Muscle layer of colon (tissue), 2 donors: ENCODE data around the gene TFDP1.
"Not testable (repeated sequence)": the region's sequence is repeated elsewhere in the genome, so short reads cannot be mapped to it uniquely, and the experiment has no call there.

Source experiments
- H3K27ac ChIP-seq: one replicate; pipeline ENCODE4 v1.7.0; 2013; ENCODE audit warnings: low read depth, mild to moderate bottlenecking, low read length, moderate library complexity
- H3K27me3 ChIP-seq, 2 donors: one replicate each; pipeline ENCODE4 v1.7.0; 2013; ENCODE audit warnings: low read length in 2 of 2, mild to moderate bottlenecking in 2 of 2; ENCODE audit not compliant: insufficient read depth in 2 of 2, control insufficient read depth in 1 of 2
- H3K36me3 ChIP-seq: one replicate; pipeline ENCODE4 v1.7.0; 2013; ENCODE audit warnings: mild to moderate bottlenecking, low read length; ENCODE audit not compliant: insufficient read depth
- H3K4me1 ChIP-seq: one replicate; pipeline ENCODE4 v1.7.0; 2013; ENCODE audit warnings: mild to moderate bottlenecking, low read length; ENCODE audit not compliant: insufficient read depth
- H3K4me3 ChIP-seq, 2 donors: one replicate each; pipeline ENCODE4 v1.7.0; 2013; ENCODE audit warnings: low read length in 2 of 2, low read depth in 1 of 2, mild to moderate bottlenecking in 1 of 2, moderate library complexity in 1 of 2
- H3K9ac ChIP-seq: one replicate; pipeline ENCODE4 v1.7.0; 2013; ENCODE audit warnings: low read length
- H3K9me3 ChIP-seq: one replicate; pipeline ENCODE4 v1.7.0; 2013; ENCODE audit warnings: mild to moderate bottlenecking, low read length
- donor health status: abdominal sarcoma.
- donor health status: Adenocarcinoma of cecum.

TFDP1 gene

GRCh38 chr13:113592571-113592970, 8.0 kb downstream of the TFDP1 start:
- no peaks in the 10 kb centered on the region for H3K4me1 ChIP-seq
- no peaks in the 10 kb centered on the region for H3K27me3 ChIP-seq
- H3K27ac ChIP-seq, result no peak overlapping the region
- H3K4me3 ChIP-seq, result no peak overlapping the region
- H3K36me3 ChIP-seq, result peaks cover 7% of the 10 kb centered on the region
- H3K9ac ChIP-seq, result no peak overlapping the region
- no peaks in the 10 kb centered on the region for H3K9me3 ChIP-seq

GRCh38 chr13:113594066-113594821, 9.7 kb downstream of the TFDP1 start:
- not testable (repeated sequence) for H3K9ac ChIP-seq, H3K36me3 ChIP-seq, H3K4me1 ChIP-seq, H3K27ac ChIP-seq, H3K4me3 ChIP-seq, H3K9me3 ChIP-seq, H3K27me3 ChIP-seq

- no peak overlapping the region for H3K4me3 ChIP-seq
- H3K4me1 ChIP-seq, result no peaks in the 10 kb centered on the region
- H3K36me3 ChIP-seq, result peaks cover 7% of the 10 kb centered on the region
- H3K9me3 ChIP-seq, result no peaks in the 10 kb centered on the region
- H3K27ac ChIP-seq, result no peak overlapping the region
- no peak overlapping the region for H3K9ac ChIP-seq
- H3K27me3 ChIP-seq, result no peaks in the 10 kb centered on the region
These were observed 10.6 kb downstream of the TFDP1 start for GRCh38 chr13:113595131-113595530.

- Histone ChIP-seq H3K9ac (no peak overlapping the region), H3K27me3 (no peaks in the 10 kb centered on the region), H3K9me3 (no peaks in the 10 kb centered on the region), H3K4me3 (no peak overlapping the region), H3K4me1 (no peaks in the 10 kb centered on the region), H3K36me3 (peaks cover 10% of the 10 kb centered on the region), H3K27ac (no peak overlapping the region)
These were observed 12.0 kb downstream of the TFDP1 start for GRCh38 chr13:113596321-113597200.

GRCh38 chr13:113597391-113598080, 13.0 kb downstream of the TFDP1 start:
- Histone ChIP-seq H3K36me3 (peaks cover 10% of the 10 kb centered on the region), H3K27me3 (no peaks in the 10 kb centered on the region), H3K27ac (no peak overlapping the region), H3K9ac (no peak overlapping the region), H3K4me1 (no peaks in the 10 kb centered on the region), H3K9me3 (no peaks in the 10 kb centered on the region), H3K4me3 (no peak overlapping the region)

GRCh38 chr13:113598081-113598410, 13.5 kb downstream of the TFDP1 start:
- Histone ChIP-seq H3K36me3 (peaks cover 10% of the 10 kb centered on the region), H3K4me3 (no peak overlapping the region), H3K9ac (no peak overlapping the region), H3K4me1 (no peaks in the 10 kb centered on the region), H3K9me3 (no peaks in the 10 kb centered on the region), H3K27ac (no peak overlapping the region), H3K27me3 (no peaks in the 10 kb centered on the region)

GRCh38 chr13:113598481-113598880, 13.9 kb downstream of the TFDP1 start:
- Histone ChIP-seq H3K4me3 (no peak overlapping the region), H3K36me3 (peaks cover 10% of the 10 kb centered on the region), H3K9me3 (no peaks in the 10 kb centered on the region), H3K4me1 (no peaks in the 10 kb centered on the region), H3K27ac (no peak overlapping the region), H3K27me3 (no peaks in the 10 kb centered on the region), H3K9ac (no peak overlapping the region)

GRCh38 chr13:113599391-113599790, 14.8 kb downstream of the TFDP1 start:
- Histone ChIP-seq H3K4me1 (no peaks in the 10 kb centered on the region), H3K36me3 (peaks cover 10% of the 10 kb centered on the region), H3K27ac (no peak overlapping the region), H3K4me3 (no peak overlapping the region), H3K9me3 (no peaks in the 10 kb centered on the region), H3K27me3 (no peaks in the 10 kb centered on the region), H3K9ac (no peak overlapping the region)

- Histone ChIP-seq H3K36me3 (peaks cover 3% of the 10 kb centered on the region), H3K4me3 (no peak overlapping the region), H3K9me3 (no peaks in the 10 kb centered on the region), H3K27ac (no peak overlapping the region), H3K27me3 (no peaks in the 10 kb centered on the region), H3K4me1 (no peaks in the 10 kb centered on the region), H3K9ac (no peak overlapping the region)
These were observed 16.9 kb downstream of the TFDP1 start for GRCh38 chr13:113601166-113602070.

GRCh38 chr13:113602291-113602988, 17.9 kb downstream of the TFDP1 start:
- no peak overlapping the region for H3K4me3 ChIP-seq
- H3K27ac ChIP-seq, result no peak overlapping the region
- H3K36me3 ChIP-seq, result peaks cover 3% of the 10 kb centered on the region
- H3K4me1 ChIP-seq, result no peaks in the 10 kb centered on the region
- no peaks in the 10 kb centered on the region for H3K27me3 ChIP-seq
- H3K9me3 ChIP-seq, result no peaks in the 10 kb centered on the region
- H3K9ac ChIP-seq, result no peak overlapping the region
